Brain pericyte (primary cell): ENCODE results near the gene BCKDHA.
"Not testable (repeated sequence)": the region's sequence is repeated elsewhere in the genome, so short reads cannot be mapped to it uniquely, and the experiment has no call there.

ENCODE experiments used
- DNase-seq: peaks from one replicate; pipeline ENCODE4 v3.0.0-alpha.2; 2012; ENCODE audit warnings: low read depth, low spot score

Gene BCKDHA

GRCh38 chr19:41425174-41426115, 27.8 kb downstream of the BCKDHA start:
- DNase-seq = no peak

DNA sequence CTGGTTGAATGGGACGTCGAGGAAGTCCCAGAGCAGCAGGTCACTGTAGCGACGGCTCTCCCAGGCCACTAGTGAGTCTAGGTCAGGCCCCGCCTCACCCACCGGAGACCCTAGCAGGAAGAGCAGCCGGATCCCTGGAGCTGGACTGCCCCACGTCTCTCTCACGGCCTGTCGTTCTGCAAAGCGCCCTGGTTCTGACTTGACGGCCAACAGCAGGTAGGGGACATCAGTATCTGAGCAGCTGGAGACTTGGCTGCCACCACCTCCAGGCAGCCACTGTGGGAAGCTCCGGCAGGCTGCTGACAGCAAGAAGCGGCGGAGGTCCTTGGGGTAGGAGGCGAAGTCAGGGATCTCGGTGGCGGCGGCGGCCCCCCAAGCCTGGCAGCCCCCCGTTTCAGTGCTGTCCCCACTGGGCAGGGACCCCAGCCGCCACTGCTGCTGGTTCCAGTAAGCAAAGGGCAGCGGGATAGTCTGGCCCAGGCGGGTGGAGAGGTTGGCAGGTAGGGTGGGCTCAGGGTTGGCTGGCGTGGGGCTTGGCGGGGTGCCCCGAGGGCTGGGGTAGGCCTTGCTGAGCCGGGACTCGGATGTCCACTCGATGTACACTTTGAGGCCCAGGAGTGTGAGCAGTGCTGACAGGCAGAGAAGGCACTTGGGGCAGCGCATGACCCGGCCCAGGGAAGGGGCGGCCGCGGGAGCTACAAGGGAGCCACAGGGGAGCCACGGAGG, 28.7 kb downstream of the BCKDHA start:
- DNase-seq = no peak

DNA sequence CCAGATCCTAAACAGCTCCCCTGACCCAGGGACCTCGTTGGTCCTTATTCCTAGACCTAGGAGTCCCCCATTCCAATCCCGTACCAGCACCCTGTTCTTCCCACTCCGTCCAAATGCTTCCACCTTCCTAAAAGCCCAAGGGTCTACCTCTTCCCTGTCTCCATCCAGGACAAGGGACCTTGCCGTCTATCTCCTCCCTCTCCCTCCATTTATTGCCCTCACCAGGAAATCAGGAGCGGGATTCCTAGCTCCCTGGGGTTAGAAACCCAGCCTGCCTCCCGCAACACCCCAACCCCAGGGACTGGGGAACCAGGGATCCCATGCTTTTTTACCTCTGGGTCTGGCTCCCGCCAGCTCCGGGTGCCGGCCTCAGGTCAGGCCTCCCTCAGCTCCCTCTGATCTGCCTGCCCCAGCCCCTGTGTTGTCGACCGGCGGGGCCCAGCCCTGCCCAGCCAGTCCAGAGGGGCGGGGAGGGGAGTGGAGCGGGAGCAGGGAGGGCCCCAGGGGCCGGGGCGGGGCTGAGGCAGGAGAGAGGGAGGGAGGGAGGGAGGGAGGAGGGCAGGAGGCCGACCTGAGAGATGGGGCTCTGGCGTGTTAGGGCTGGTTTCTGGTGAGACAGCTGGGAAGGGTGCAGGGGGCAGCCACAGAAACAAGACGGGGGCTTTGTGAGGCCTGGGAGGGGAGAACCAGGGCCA, 29.5 kb downstream of the BCKDHA start, which contains the start of gene B3GNT8:
B3GNT8 (minus strand) TSS at position 423 of the 695 bp plus-strand sequence. CDS start 596 bp downstream, outside the sequence.
- DNase-seq = no peak

GRCh38 chr19:41427647-41428480, 30.2 kb downstream of the BCKDHA start:
- no peak for DNase-seq

- DNase-seq = no peak
These were observed 30.9 kb downstream of the BCKDHA start for GRCh38 chr19:41428481-41428859.

DNA sequence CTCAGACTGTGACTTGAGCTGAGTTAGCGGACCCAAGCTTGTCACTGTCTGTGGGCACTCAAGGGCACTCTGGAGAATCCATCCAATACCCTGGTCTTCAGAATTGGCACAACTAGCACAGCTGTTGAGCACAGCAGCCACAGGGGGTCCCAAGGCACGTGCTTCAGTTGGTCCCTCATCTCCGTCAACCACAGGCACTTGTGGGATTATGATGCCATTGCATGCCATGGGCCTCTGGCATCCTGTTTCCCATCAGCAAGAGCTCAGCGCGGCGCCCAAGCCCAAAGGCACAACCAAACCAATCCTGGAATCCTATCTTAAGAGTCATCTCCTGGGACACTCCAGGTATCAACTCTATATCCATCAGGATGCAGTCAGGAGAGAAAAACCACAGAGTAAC, 33.3 kb downstream of the BCKDHA start:
- peak; percentile 36 for DNase-seq

DNA sequence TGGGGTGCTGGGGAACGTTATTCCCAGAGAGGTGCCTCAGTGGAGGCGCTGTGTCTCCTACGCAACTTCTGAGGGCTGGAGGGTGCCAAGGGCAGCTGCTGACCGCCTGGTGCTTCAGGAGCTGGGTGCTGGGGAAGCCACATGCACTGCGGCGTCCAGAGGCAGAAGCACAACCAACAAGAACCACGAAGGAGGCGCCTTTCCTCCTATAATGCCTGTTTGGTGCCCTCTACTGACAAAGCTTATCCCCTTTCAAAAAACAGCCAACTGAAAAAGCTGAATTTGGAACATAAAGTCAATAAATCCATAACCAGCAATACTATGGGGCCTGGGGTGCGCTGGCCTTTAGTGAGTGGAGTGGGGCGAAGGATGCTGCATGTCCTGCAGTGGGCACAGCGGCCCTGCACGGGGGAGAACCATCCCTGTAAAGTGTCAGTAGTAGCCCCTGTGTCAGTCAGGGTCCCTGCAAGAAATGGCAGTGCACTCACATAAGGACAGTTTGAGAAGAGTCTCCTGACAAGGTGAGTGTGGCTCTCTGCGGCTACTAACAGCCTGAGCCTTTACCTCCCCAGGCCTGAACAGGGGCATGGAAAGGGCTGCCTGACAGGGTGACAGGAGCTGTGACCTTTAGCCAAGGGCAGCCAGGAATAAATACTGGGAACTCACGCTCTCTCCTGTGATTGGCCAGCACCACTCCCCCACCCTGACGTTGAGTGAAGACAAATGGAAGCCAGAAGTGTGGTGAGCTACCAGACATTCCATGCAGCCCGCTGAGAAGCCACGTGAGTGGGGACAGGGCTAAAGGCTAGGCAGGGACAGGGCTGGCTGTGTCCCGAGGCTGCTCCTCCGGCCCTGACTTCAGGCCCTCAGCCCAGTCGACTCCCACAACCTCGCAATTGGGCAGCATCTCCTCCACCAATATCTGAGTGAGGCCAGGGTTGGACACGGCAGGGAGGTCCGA, 34.1 kb downstream of the BCKDHA start:
- DNase-seq = no peak

DNA sequence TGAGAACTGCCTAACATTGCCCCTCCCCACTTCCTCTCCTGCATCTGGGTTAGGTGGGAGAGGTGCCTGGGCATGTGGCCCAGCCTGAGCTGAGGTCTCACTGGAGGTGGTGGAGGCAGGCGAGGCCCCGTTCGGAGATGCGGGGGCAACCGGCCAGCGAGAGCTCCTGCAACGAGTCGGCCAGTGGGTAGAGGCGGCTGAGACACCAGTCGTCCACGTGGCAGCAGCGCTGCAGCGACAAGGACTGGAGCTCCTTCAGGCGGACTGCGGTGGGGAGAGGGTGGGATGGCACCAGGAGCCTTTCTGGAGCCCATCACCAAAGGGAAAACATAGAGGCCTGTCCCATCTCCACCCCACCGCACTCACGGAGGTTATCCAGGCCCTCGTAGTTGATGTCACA, 35.6 kb downstream of the BCKDHA start:
- DNase-seq = no peak

GRCh38 chr19:41434450-41434849, 36.8 kb downstream of the BCKDHA start:
- DNase-seq = no peak

GRCh38 chr19:41435376-41435775, 37.8 kb downstream of the BCKDHA start:
- DNase-seq = not testable (repeated sequence)

GRCh38 chr19:41435936-41436673, 38.5 kb downstream of the BCKDHA start:
- DNase-seq = no peak

- DNase-seq = no peak
These were observed 39.0 kb downstream of the BCKDHA start for GRCh38 chr19:41436674-41436951.

GRCh38 chr19:41437944-41438574, 40.4 kb downstream of the BCKDHA start:
- no peak for DNase-seq

GRCh38 chr19:41439441-41440222, 42.0 kb downstream of the BCKDHA start, which contains the start of gene DMAC2:
Gene DMAC2, minus strand, starts transcription at chr19:41439912. Its CDS starts 13 bp downstream, at chr19:41439899.
- DNase-seq = peak; percentile 90

DNA sequence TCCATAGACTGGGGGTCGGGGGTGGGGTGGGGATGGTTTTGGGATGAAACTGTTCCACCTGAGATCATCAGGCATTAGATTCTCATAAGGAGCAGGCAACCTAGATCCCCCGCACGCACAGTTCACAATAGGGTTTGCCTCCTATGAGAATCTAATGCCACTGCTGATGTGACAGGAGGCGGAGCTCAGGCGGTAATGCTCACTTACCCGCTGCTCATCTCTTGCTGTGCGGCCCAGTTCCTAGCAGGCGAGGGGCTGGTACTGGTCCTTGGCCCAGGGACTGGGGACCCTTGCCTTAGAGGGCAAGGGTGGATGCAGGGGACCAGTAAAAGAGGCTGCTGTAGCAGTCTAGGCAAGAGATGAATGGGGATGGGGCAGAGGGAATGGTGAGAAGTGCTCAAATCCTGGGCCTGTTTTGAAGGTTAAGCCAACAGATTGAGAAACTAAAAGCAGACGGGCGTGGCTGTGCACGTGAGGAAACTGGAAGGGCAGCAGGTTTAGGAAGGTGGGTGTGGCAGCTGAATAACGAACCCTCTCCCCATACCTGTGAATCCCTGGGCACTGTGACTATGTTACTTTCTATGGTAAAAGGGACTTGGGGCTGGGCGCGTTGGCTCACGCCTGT, 43.8 kb downstream of the BCKDHA start:
- no peak for DNase-seq

DNA sequence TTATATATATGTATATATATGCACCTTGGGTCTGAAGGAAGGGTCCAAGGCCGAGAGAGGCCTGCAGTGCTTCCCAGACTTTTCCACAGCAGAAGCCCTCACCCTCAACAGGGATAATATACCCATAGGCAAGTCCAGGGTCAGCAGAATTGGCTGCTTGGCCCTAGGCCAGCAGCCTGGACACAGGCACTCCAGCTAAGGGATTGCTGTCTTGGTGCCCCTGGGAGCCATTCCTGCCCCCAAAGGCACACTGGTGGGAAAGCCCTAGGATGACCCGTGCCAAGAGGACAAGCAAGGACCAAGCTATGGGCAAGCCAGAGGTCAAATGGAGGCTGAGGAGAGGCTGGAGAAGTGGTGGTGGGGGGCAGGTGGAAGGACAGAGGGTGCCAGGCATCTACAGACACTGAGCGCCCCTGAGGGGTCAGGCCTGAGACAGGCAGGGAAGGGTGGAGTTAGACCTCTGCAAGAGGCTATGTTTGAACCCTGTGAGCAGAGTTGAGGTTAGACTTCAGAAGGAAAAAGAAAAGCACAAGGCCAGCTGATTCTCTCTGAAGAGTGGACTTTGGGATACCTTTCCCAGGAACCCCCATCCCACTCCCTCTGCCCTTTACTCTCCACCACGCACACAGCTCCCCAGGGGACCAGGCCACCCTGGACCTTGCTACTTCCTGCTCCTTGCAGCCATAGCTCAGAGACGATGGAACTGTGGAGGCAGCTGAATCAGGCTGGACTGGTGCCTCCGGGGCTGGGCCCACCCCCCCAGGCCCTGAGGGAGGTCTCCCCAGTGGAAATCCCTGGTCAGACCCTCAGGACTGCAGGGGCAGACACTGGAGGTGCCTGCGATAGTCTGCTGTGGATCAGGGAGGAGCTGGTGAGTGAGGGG, 45.1 kb downstream of the BCKDHA start, which contains the start of gene ERICH4:
ERICH4 (plus strand) TSS at position 684 of the 883 bp plus-strand sequence; CDS start at position 698, 14 bp downstream.
- DNase-seq = no peak
